ENCODE data around the gene C2CD4B.

GRCh38 chr15:62120776-62121175 lies 44.3 kb downstream of the C2CD4B start:
- TF ChIP-seq POLR2A (IDR thresholded peaks at IDR 0.05; ENCODE audit: low read depth, low read length) = no peak
- no peak for TF ChIP-seq POLR2AphosphoS5 (IDR thresholded peaks at IDR 0.05; ENCODE audit: low read depth, low read length)
- TF ChIP-seq POU2F2 (IDR thresholded peaks at IDR 0.05; ENCODE audit: low read depth, low read length) = no peak
- no peak for TF ChIP-seq TAF1 (IDR thresholded peaks at IDR 0.05; ENCODE audit: low read depth, low read length)
- no peak for TF ChIP-seq PAX5 (IDR thresholded peaks at IDR 0.05; ENCODE audit: insufficient read depth, low read length, severe bottlenecking)
